WTC11 (cell line): ENCODE measurements around the gene PUM1.

ENCODE experiments used
- ATF3 ChIP-seq: sonication (generic); formaldehyde crosslinking; conservative IDR thresholded peaks from 2 replicates; pipeline ENCODE4 v1.8.1; 2022; ENCODE audit warnings: mild to moderate bottlenecking, missing genetic modification reagents
- CREB1 ChIP-seq: sonication (generic); formaldehyde crosslinking; IDR thresholded peaks from 2 replicates; pipeline ENCODE4 v1.8.0; 2023; ENCODE audit warnings: mild to moderate bottlenecking, missing genetic modification reagents
- CTCF ChIP-seq: fragments of 200-600 bp; IDR thresholded peaks from 2 replicates; pipeline ENCODE4 v1.8.0; 2022; ENCODE audit warnings: antibody characterized with exemption
- ETV6 ChIP-seq: sonication (generic); formaldehyde crosslinking; IDR thresholded peaks from 2 replicates; pipeline ENCODE4 v1.8.1; 2022; ENCODE audit warnings: mild to moderate bottlenecking, missing genetic modification reagents
- IRF1 ChIP-seq: sonication (generic); formaldehyde crosslinking; IDR thresholded peaks from 2 replicates; pipeline ENCODE4 v1.8.0; 2023; ENCODE audit warnings: missing genetic modification reagents
- MYBL2 ChIP-seq: sonication (generic); formaldehyde crosslinking; IDR thresholded peaks from 2 replicates; pipeline ENCODE4 v1.8.1; 2023; ENCODE audit warnings: mild to moderate bottlenecking, moderate library complexity, missing genetic modification reagents
- RELA ChIP-seq: sonication (generic); formaldehyde crosslinking; IDR thresholded peaks from 2 replicates; pipeline ENCODE4 v1.8.1; 2022; ENCODE audit warnings: missing genetic modification reagents, mild to moderate bottlenecking, borderline replicate concordance
- ZNF121 ChIP-seq: sonication (generic); formaldehyde crosslinking; IDR thresholded peaks from 2 replicates; pipeline ENCODE4 v1.8.0; 2023; ENCODE audit warnings: missing genetic modification reagents
- ZNF138 ChIP-seq: sonication (generic); formaldehyde crosslinking; conservative IDR thresholded peaks from 2 replicates; pipeline ENCODE4 v1.8.1; 2022; ENCODE audit warnings: mild to moderate bottlenecking, moderate library complexity, missing genetic modification reagents
- ZNF317 ChIP-seq: sonication (generic); formaldehyde crosslinking; IDR thresholded peaks from 2 replicates; pipeline ENCODE4 v1.8.1; 2023; ENCODE audit warnings: low read depth, mild to moderate bottlenecking, moderate library complexity, missing genetic modification reagents, borderline replicate concordance
- TF ChIP-seq, protein P1 (sequence below): sonication (generic); formaldehyde crosslinking; IDR thresholded peaks from 2 replicates; pipeline ENCODE4 v1.8.1; 2023; ENCODE audit warnings: mild to moderate bottlenecking, missing genetic modification reagents
- TF ChIP-seq, protein P2 (sequence below): sonication (generic); formaldehyde crosslinking; IDR thresholded peaks from 2 replicates; pipeline ENCODE4 v1.8.1; 2022; ENCODE audit warnings: mild to moderate bottlenecking, missing genetic modification reagents, moderate library complexity, borderline replicate concordance

- TF ChIP-seq ZNF121 (CRISPR knock-in tag): no peak
- TF ChIP-seq, protein P1, sequence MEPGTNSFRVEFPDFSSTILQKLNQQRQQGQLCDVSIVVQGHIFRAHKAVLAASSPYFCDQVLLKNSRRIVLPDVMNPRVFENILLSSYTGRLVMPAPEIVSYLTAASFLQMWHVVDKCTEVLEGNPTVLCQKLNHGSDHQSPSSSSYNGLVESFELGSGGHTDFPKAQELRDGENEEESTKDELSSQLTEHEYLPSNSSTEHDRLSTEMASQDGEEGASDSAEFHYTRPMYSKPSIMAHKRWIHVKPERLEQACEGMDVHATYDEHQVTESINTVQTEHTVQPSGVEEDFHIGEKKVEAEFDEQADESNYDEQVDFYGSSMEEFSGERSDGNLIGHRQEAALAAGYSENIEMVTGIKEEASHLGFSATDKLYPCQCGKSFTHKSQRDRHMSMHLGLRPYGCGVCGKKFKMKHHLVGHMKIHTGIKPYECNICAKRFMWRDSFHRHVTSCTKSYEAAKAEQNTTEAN (CRISPR knock-in tag): no peak
- no peak for TF ChIP-seq CTCF
- no peak for TF ChIP-seq ZNF138 (CRISPR knock-in tag)
- no peak for TF ChIP-seq ATF3 (CRISPR knock-in tag)
- no peak for TF ChIP-seq ZNF317 (CRISPR knock-in tag)
- TF ChIP-seq MYBL2 (CRISPR knock-in tag): no peak
- no peak for TF ChIP-seq ETV6 (CRISPR knock-in tag)
- no peak for TF ChIP-seq RELA (CRISPR knock-in tag)
- TF ChIP-seq CREB1 (CRISPR knock-in tag): no peak
- TF ChIP-seq, protein P2, sequence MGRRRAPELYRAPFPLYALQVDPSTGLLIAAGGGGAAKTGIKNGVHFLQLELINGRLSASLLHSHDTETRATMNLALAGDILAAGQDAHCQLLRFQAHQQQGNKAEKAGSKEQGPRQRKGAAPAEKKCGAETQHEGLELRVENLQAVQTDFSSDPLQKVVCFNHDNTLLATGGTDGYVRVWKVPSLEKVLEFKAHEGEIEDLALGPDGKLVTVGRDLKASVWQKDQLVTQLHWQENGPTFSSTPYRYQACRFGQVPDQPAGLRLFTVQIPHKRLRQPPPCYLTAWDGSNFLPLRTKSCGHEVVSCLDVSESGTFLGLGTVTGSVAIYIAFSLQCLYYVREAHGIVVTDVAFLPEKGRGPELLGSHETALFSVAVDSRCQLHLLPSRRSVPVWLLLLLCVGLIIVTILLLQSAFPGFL (CRISPR knock-in tag): no peak
- TF ChIP-seq IRF1 (CRISPR knock-in tag): no peak
Measured at GRCh38 chr1:30912224-30912623, 153.3 kb downstream of the PUM1 start.
